ENCODE measurements around the gene FRMD7.

GRCh38 chrX:132045456-132045855 is 82.4 kb downstream of the FRMD7 start:
- no peak for TF ChIP-seq CTCF (IDR thresholded peaks at IDR 0.05)
- no peak for TF ChIP-seq POLR2AphosphoS5 (IDR thresholded peaks at IDR 0.05)
- no peak for TF ChIP-seq POLR2A (IDR thresholded peaks at IDR 0.05)

Data from upper lobe of left lung (tissue), 4 donors.